IPS-18a (cell line): ENCODE results near the gene VPS16.

Source experiments
- H3K27ac ChIP-seq: one replicate; pipeline ENCODE4 v1.5.1; 2013; ENCODE audit warnings: low read length
- H3K27me3 ChIP-seq: one replicate; pipeline ENCODE4 v1.6.1; 2013; ENCODE audit warnings: mild to moderate bottlenecking, low read length; ENCODE audit not compliant: control insufficient read depth, insufficient read depth
- H3K36me3 ChIP-seq: one replicate; pipeline ENCODE4 v1.6.1; 2013; ENCODE audit warnings: low read depth, low read length; ENCODE audit not compliant: control insufficient read depth
- H3K4me1 ChIP-seq: one replicate; pipeline ENCODE4 v1.6.1; 2013; ENCODE audit warnings: low read depth, low read length; ENCODE audit not compliant: control insufficient read depth
- H3K4me3 ChIP-seq: one replicate; pipeline ENCODE4 v1.5.1; 2013; ENCODE audit warnings: low read length
- H3K9ac ChIP-seq: one replicate; pipeline ENCODE4 v1.6.1; 2013; ENCODE audit warnings: mild to moderate bottlenecking, low read length, moderate library complexity
- H3K9me3 ChIP-seq: one replicate; pipeline ENCODE4 v1.6.1; 2013; ENCODE audit warnings: low read depth, low read length; ENCODE audit not compliant: control insufficient read depth

The VPS16 gene

GRCh38 chr20:2840138-2840966 is at the start of gene VPS16, which contains the start of gene PCED1A:
VPS16 (plus strand) TSS chr20:2840745; CDS start chr20:2840775, 30 bp downstream.
PCED1A (minus strand) TSS chr20:2840655; CDS start chr20:2839912, 743 bp downstream.
- H3K9ac ChIP-seq: peak within 1 kb of the TSS; percentile 58
- H3K4me1 ChIP-seq: no peaks in the 10 kb centered on the region
- no peak within 1 kb of the TSS for H3K27ac ChIP-seq

GRCh38 chr20:2793471-2793870 is 47.1 kb upstream of the VPS16 start:
- no peaks in the 10 kb centered on the region for H3K27me3 ChIP-seq
- no peak overlapping the region for H3K9ac ChIP-seq
- no peaks in the 10 kb centered on the region for H3K9me3 ChIP-seq
- H3K4me3 ChIP-seq: no peak overlapping the region
- peaks cover 48% of the 10 kb centered on the region for H3K36me3 ChIP-seq
- H3K4me1 ChIP-seq: no peaks in the 10 kb centered on the region
- H3K27ac ChIP-seq: no peak overlapping the region

More at GRCh38 chr20:2840138-2840966, at the start of gene VPS16, which contains the start of gene PCED1A:
- peak within 1 kb of the TSS; percentile 84 for H3K4me3 ChIP-seq
- H3K27me3 ChIP-seq: peaks cover 16% of the 10 kb centered on the region
- no peaks in the 10 kb centered on the region for H3K9me3 ChIP-seq
- peaks cover 6% of the 10 kb centered on the region for H3K36me3 ChIP-seq

GRCh38 chr20:2794202-2794748 is 46.3 kb upstream of the VPS16 start:
- no peak overlapping the region for H3K9ac ChIP-seq
- no peak overlapping the region for H3K27ac ChIP-seq
- no peaks in the 10 kb centered on the region for H3K27me3 ChIP-seq
- peaks cover 3% of the 10 kb centered on the region for H3K4me1 ChIP-seq
- peaks cover 48% of the 10 kb centered on the region for H3K36me3 ChIP-seq
- H3K9me3 ChIP-seq: no peaks in the 10 kb centered on the region
- no peak overlapping the region for H3K4me3 ChIP-seq

GRCh38 chr20:2794866-2795447 is 45.6 kb upstream of the VPS16 start:
- H3K4me1 ChIP-seq: peaks cover 7% of the 10 kb centered on the region
- H3K27me3 ChIP-seq: no peaks in the 10 kb centered on the region
- H3K4me3 ChIP-seq: no peak overlapping the region
- H3K36me3 ChIP-seq: peaks cover 48% of the 10 kb centered on the region
- H3K27ac ChIP-seq: no peak overlapping the region
- H3K9me3 ChIP-seq: no peaks in the 10 kb centered on the region
- H3K9ac ChIP-seq: no peak overlapping the region

GRCh38 chr20:2795451-2795850 is 45.1 kb upstream of the VPS16 start:
- Histone ChIP-seq H3K9me3 (no peaks in the 10 kb centered on the region), H3K9ac (no peak overlapping the region), H3K4me3 (no peak overlapping the region), H3K27me3 (no peaks in the 10 kb centered on the region), H3K36me3 (peaks cover 48% of the 10 kb centered on the region), H3K27ac (no peak overlapping the region), H3K4me1 (peaks cover 7% of the 10 kb centered on the region)

GRCh38 chr20:2796011-2796660 is 44.4 kb upstream of the VPS16 start:
- peaks cover 11% of the 10 kb centered on the region for H3K4me1 ChIP-seq
- H3K9ac ChIP-seq: no peak overlapping the region
- no peak overlapping the region for H3K4me3 ChIP-seq
- peaks cover 48% of the 10 kb centered on the region for H3K36me3 ChIP-seq
- H3K9me3 ChIP-seq: no peaks in the 10 kb centered on the region
- no peak overlapping the region for H3K27ac ChIP-seq
- H3K27me3 ChIP-seq: peaks cover 5% of the 10 kb centered on the region

- Histone ChIP-seq H3K4me3 (no peak overlapping the region), H3K27ac (no peak overlapping the region), H3K9me3 (no peaks in the 10 kb centered on the region), H3K36me3 (peaks cover 48% of the 10 kb centered on the region), H3K4me1 (peaks cover 11% of the 10 kb centered on the region), H3K9ac (no peak overlapping the region), H3K27me3 (peaks cover 18% of the 10 kb centered on the region)
Observed at GRCh38 chr20:2797136-2797983, 43.2 kb upstream of the VPS16 start.

GRCh38 chr20:2798095-2798805 is 42.3 kb upstream of the VPS16 start:
- peaks cover 48% of the 10 kb centered on the region for H3K36me3 ChIP-seq
- no peak overlapping the region for H3K4me3 ChIP-seq
- H3K4me1 ChIP-seq: peaks cover 11% of the 10 kb centered on the region
- no peak overlapping the region for H3K27ac ChIP-seq
- H3K27me3 ChIP-seq: peaks cover 27% of the 10 kb centered on the region
- no peak overlapping the region for H3K9ac ChIP-seq
- no peaks in the 10 kb centered on the region for H3K9me3 ChIP-seq

- Histone ChIP-seq H3K9me3 (no peaks in the 10 kb centered on the region), H3K36me3 (peaks cover 44% of the 10 kb centered on the region), H3K4me3 (peak overlapping the region; percentile 80), H3K9ac (peak overlapping the region; percentile 33), H3K27ac (no peak overlapping the region), H3K4me1 (peaks cover 11% of the 10 kb centered on the region), H3K27me3 (peaks cover 32% of the 10 kb centered on the region)
Observed at GRCh38 chr20:2798814-2799213, 41.7 kb upstream of the VPS16 start.

- Histone ChIP-seq H3K4me3 (peak overlapping the region; percentile 80), H3K4me1 (peaks cover 11% of the 10 kb centered on the region), H3K9me3 (no peaks in the 10 kb centered on the region), H3K27ac (no peak overlapping the region), H3K36me3 (peaks cover 41% of the 10 kb centered on the region), H3K9ac (peak overlapping the region; percentile 33), H3K27me3 (peaks cover 37% of the 10 kb centered on the region)
Observed at GRCh38 chr20:2799271-2799670, 41.3 kb upstream of the VPS16 start.
